Mucosa of descending colon (tissue), 3 donors: ENCODE results near the gene MRPL36. TPM values are rescaled to one million over a fixed set of nuclear protein-coding genes. Genes with fewer than 3 reads are reported as not detected.

Source experiments
- ATAC-seq: fragments of 200-7000 bp; cut with Tn5 transposase; one replicate; pipeline ENCODE4 v1.9.1; 2020; ENCODE audit warnings: mild to moderate bottlenecking, moderate library complexity
- DNase-seq, 3 donors: peaks; one replicate each; pipeline ENCODE4 v3.0.0-alpha.2; 2020
- H3K36me3 ChIP-seq: fragments of 200-600 bp; one replicate; pipeline ENCODE4 v1.8.0; 2021; ENCODE audit warnings: low read depth, mild to moderate bottlenecking
- H3K4me1 ChIP-seq: fragments of 200-600 bp; one replicate; pipeline ENCODE4 v1.8.0; 2021; ENCODE audit warnings: low read depth, mild to moderate bottlenecking
- H3K4me3 ChIP-seq: fragments of 200-600 bp; one replicate; pipeline ENCODE4 v1.8.0; 2021; ENCODE audit warnings: mild to moderate bottlenecking
- H3K9me3 ChIP-seq: fragments of 200-600 bp; one replicate; pipeline ENCODE4 v1.8.0; 2021; ENCODE audit warnings: mild to moderate bottlenecking
- CTCF ChIP-seq: fragments of 200-600 bp; IDR thresholded peaks from one replicate; pipeline ENCODE4 v1.8.0; 2022; ENCODE audit warnings: antibody characterized with exemption, mild to moderate bottlenecking
- intact Hi-C, 2 donors: fragments of 100-400 bp; cut with DNase I in 1 of 2; cut with micrococcal nuclease in 1 of 2; formaldehyde crosslinking; loops; one replicate each; pipeline versions ENCODE4 v1.11.0 to v1.11.1; 2022; cut with DNase I, micrococcal nuclease
- total RNA-seq, 3 donors: library from RNA; stranded (reverse); fragmentation: NEBNext Ultra II Directional in 2 of 3; extraction: Animal tissue kit (Norgen Biotek cat#: 25700) in 2 of 3; gene quantifications; one replicate each; pipeline versions ENCODE4 v1.2.1 to v1.2.4, GENCODE V29; 2021 to 2023
- donor health status: DM: no; HTN: no; CAD: no; lungs with moderate emphysema.
- donor health status: DM: no; HTN: no; CAD: no.
- donor health status: DM: no; HTN: yes; CAD: no.

Gene MRPL36
- total RNA-seq, 3 donors from 2014 or later = 26.3 to 41.4 (median 28.6) TPM

- Histone ChIP-seq H3K36me3 (no peaks in the 10 kb centered on the region), H3K4me3 (no peak overlapping the region), H3K4me1 (no peaks in the 10 kb centered on the region), H3K9me3 (no peaks in the 10 kb centered on the region)
- intact Hi-C loops = no loop called here
- DNase-seq (no peak), ATAC-seq (no peak)
- no peak for TF ChIP-seq CTCF
Measured at GRCh38 chr5:1824903-1825841, 25.5 kb upstream of the MRPL36 start.

- DNase-seq (no peak), ATAC-seq (no peak)
- no peak for TF ChIP-seq CTCF
- no peak overlapping the region for H3K4me3 ChIP-seq
- H3K36me3 ChIP-seq = no peaks in the 10 kb centered on the region
- intact Hi-C loops = no loop called here
- H3K9me3 ChIP-seq = no peaks in the 10 kb centered on the region
- H3K4me1 ChIP-seq = no peaks in the 10 kb centered on the region
Measured at GRCh38 chr5:1824109-1824821, 24.6 kb upstream of the MRPL36 start.

- DNase-seq (no peak), ATAC-seq (no peak)
- no peaks in the 10 kb centered on the region for H3K36me3 ChIP-seq
- H3K4me3 ChIP-seq = no peak overlapping the region
- no peaks in the 10 kb centered on the region for H3K9me3 ChIP-seq
- no peaks in the 10 kb centered on the region for H3K4me1 ChIP-seq
- intact Hi-C loops = no loop called here
- TF ChIP-seq CTCF = no peak
Measured at GRCh38 chr5:1823381-1824034, 23.9 kb upstream of the MRPL36 start.

- H3K4me1 ChIP-seq = no peaks in the 10 kb centered on the region
Measured at GRCh38 chr5:1821862-1822261, 22.2 kb upstream of the MRPL36 start.

More at GRCh38 chr5:1821862-1822261, 22.2 kb upstream of the MRPL36 start:
- Histone ChIP-seq H3K9me3 (no peaks in the 10 kb centered on the region), H3K36me3 (no peaks in the 10 kb centered on the region), H3K4me3 (no peak overlapping the region)
- intact Hi-C loops = no loop called here
- TF ChIP-seq CTCF = no peak
- DNase-seq (no peak), ATAC-seq (no peak)
